ENCODE data around the gene ARHGAP45.

GRCh38 chr19:1132552-1133383 lies 65.8 kb downstream of the ARHGAP45 start:
- no peak for TF ChIP-seq EZH2 (IDR thresholded peaks at IDR 0.05)
- TF ChIP-seq POLR2AphosphoS5 (IDR thresholded peaks at IDR 0.05; ENCODE audit: borderline replicate concordance, low read depth, low read length): no peak
- TF ChIP-seq FOXP2 (optimal IDR thresholded peaks at IDR 0.05; ENCODE audit: control extremely low read depth, extremely low read length, insufficient read depth): no peak
